ENCODE measurements around the gene TMEM271.
"Not testable (repeated sequence)": the region's sequence is repeated elsewhere in the genome, so short reads cannot be mapped to it uniquely, and the experiment has no call there.

TMEM271 gene

DNA sequence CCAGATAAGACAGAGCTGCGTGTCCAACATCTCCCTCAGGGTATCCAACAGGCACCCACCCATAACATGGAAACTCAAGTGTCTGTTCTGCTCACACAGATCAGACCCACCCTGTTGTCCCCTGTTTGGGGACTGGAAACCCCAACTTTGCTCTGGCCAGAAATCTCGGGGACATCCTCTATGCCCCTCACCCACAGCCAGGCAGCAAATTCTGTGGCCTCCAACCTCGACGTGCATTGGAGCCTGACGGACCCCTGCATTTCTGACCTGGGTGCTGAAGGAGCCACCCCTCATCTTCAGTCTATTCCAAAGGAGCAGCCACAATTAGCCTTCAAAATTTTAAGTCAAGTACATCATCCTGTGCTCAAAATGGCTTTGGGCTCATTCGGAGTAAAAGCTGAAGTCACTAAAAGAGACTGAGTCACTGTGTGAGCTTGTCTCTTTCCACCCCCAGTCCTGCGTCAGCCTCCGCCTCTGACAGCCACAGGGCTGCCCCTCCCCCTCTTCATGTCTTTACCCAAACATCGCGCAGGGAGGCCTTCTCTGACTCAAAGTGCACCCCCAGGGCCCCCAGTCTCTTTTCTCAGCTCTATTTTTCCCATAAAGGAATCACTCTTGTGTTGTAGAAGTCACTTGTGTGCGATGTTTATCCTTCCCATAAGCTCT, 24.9 kb upstream of the TMEM271 start:
- H3K27me3 ChIP-seq (ENCODE audit: low read depth, low read length): no peaks in the 10 kb centered on the region
- no peaks in the 10 kb centered on the region for H3K36me3 ChIP-seq (replicated peaks; ENCODE audit: low read depth, low read length)
- TF ChIP-seq, protein P1, sequence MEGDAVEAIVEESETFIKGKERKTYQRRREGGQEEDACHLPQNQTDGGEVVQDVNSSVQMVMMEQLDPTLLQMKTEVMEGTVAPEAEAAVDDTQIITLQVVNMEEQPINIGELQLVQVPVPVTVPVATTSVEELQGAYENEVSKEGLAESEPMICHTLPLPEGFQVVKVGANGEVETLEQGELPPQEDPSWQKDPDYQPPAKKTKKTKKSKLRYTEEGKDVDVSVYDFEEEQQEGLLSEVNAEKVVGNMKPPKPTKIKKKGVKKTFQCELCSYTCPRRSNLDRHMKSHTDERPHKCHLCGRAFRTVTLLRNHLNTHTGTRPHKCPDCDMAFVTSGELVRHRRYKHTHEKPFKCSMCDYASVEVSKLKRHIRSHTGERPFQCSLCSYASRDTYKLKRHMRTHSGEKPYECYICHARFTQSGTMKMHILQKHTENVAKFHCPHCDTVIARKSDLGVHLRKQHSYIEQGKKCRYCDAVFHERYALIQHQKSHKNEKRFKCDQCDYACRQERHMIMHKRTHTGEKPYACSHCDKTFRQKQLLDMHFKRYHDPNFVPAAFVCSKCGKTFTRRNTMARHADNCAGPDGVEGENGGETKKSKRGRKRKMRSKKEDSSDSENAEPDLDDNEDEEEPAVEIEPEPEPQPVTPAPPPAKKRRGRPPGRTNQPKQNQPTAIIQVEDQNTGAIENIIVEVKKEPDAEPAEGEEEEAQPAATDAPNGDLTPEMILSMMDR (IDR thresholded peaks at IDR 0.05; ENCODE audit: low read depth, low read length): no peak
- TF ChIP-seq EZH2phosphoT487 (IDR thresholded peaks at IDR 0.05; ENCODE audit: low read depth): no peak
- peaks cover 24% of the 10 kb centered on the region for H3K4me1 ChIP-seq (ENCODE audit: low read length)
- H3K9ac ChIP-seq (ENCODE audit: low read length): no peak overlapping the region
- H3K4me2 ChIP-seq (ENCODE audit: low read length): no peak overlapping the region
- no peak overlapping the region for H3K4me3 ChIP-seq (ENCODE audit: low read length)
- H2AFZ ChIP-seq (ENCODE audit: low read depth, low read length): no peak overlapping the region
- no peak overlapping the region for H3K27ac ChIP-seq (ENCODE audit: low read length)
- H3K9me3 ChIP-seq (ENCODE audit: insufficient read depth, low read length): peaks cover 4% of the 10 kb centered on the region; the same call in 1 of the 2 replicates
- no peaks in the 10 kb centered on the region for H4K20me1 ChIP-seq (ENCODE audit: insufficient read depth, low read length)
- no peaks in the 10 kb centered on the region for H3K79me2 ChIP-seq (ENCODE audit: low read length)

DNA sequence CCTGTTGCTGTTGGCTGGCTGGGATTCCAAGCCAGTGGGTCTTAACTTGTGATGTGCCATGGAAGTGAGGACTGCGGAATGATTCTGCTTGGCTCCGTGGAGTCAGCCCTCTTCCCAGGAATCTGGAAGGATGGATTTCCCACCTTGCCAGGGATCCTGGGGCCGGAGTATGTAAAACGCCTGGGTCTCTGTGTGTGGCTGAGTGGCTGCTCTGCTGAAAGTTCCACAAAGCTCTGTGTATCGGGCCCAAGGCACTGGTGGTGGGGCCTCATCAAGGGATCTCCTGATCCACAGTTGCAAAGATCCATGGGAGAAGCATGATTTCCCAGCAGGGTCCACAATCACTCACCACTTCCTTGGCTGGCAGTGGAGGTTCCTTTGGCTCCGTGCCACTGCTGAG, 24.1 kb upstream of the TMEM271 start:
- Histone ChIP-seq H3K4me2 (ENCODE audit: low read length) (no peak overlapping the region), H3K27ac (ENCODE audit: low read length) (no peak overlapping the region), H4K20me1 (ENCODE audit: insufficient read depth, low read length) (no peaks in the 10 kb centered on the region), H2AFZ (ENCODE audit: low read depth, low read length) (no peak overlapping the region), H3K36me3 (replicated peaks; ENCODE audit: low read depth, low read length) (no peaks in the 10 kb centered on the region), H3K27me3 (ENCODE audit: low read depth, low read length) (no peaks in the 10 kb centered on the region), H3K9ac (ENCODE audit: low read length) (no peak overlapping the region), H3K4me3 (ENCODE audit: low read length) (no peak overlapping the region), H3K9me3 (ENCODE audit: insufficient read depth, low read length) (peaks cover 4% of the 10 kb centered on the region; the same call in 1 of the 2 replicates), H3K79me2 (ENCODE audit: low read length) (no peaks in the 10 kb centered on the region), H3K4me1 (ENCODE audit: low read length) (peaks cover 16% of the 10 kb centered on the region)
- TF ChIP-seq EZH2phosphoT487 (IDR thresholded peaks at IDR 0.05; ENCODE audit: low read depth): no peak
- TF ChIP-seq, protein P1 (IDR thresholded peaks at IDR 0.05; ENCODE audit: low read depth, low read length): no peak

DNA sequence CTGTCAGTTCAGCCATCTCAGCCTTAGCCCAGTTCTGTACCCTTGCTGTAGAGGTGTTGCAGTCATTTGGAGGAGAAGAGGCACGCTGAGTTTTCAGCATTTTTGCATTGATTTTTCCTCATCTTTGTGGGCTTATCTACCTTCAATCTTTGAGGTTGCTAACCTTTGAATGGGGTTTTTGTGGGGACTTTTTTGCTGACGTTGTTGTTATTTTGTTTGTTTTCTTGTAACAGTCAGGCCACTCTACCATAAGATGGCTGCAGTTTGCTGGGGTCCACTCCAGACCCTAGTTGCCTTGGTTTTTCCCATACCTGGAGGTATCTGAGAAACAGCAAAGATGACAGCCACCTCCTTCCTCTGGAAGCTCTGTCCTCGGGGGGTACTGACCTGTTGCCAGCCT, 22.8 kb upstream of the TMEM271 start:
- no peaks in the 10 kb centered on the region for H3K27me3 ChIP-seq (ENCODE audit: low read depth, low read length)
- 0 out of 2 replicates have a peak, but pooled peaks cover 4% of the 10 kb centered on the region for H3K9me3 ChIP-seq (ENCODE audit: insufficient read depth, low read length)
- no peak overlapping the region for H3K27ac ChIP-seq (ENCODE audit: low read length)

DNA sequence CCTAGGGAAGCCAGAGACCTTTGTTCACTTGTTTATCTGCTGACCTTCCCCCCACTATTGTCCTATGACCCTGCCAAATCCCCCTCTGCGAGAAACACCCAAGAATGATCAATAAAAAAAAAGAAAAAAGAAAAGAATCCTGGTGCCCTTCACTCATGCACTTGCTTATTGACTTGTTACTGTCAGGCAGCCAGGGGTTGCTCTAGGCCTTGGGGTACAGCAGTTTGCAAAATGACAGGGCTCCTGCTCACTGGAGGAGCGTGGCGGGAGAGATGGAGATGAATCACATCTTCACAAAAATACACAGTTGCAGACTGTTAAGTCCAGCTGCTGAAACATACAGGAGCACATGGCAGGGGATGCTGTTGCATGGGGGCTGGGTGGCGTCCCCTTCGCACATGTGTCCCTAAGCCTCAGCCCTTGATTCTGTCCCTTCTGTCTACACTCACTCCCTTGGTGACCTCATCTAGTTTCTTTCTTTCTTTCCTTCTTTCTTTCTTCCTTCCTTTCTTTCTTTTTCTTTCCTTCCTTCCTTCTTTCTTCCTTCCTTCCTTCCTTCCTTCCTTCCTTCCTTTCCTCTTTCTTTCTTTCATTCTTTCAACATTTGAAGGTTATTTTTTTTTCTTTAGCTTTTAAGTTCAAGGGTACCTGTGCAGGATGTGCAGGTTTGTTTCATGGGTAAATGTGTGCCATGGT, 16.9 kb upstream of the TMEM271 start:
- Histone ChIP-seq H3K27ac (ENCODE audit: low read length) (no peak overlapping the region), H3K4me2 (ENCODE audit: low read length) (no peak overlapping the region), H4K20me1 (ENCODE audit: insufficient read depth, low read length) (no peaks in the 10 kb centered on the region), H3K4me1 (ENCODE audit: low read length) (no peaks in the 10 kb centered on the region), H3K9ac (ENCODE audit: low read length) (no peak overlapping the region), H3K79me2 (ENCODE audit: low read length) (no peaks in the 10 kb centered on the region), H3K27me3 (ENCODE audit: low read depth, low read length) (no peaks in the 10 kb centered on the region), H3K36me3 (replicated peaks; ENCODE audit: low read depth, low read length) (no peaks in the 10 kb centered on the region), H3K4me3 (ENCODE audit: low read length) (no peak overlapping the region), H2AFZ (ENCODE audit: low read depth, low read length) (no peak overlapping the region), H3K9me3 (ENCODE audit: insufficient read depth, low read length) (no peaks in the 10 kb centered on the region)
- TF ChIP-seq, protein P1 (IDR thresholded peaks at IDR 0.05; ENCODE audit: low read depth, low read length): no peak
- TF ChIP-seq EZH2phosphoT487 (IDR thresholded peaks at IDR 0.05; ENCODE audit: low read depth): no peak

More for the DNA sequence above, 22.8 kb upstream of the TMEM271 start:
- Histone ChIP-seq H3K4me2 (ENCODE audit: low read length) (no peak overlapping the region), H2AFZ (ENCODE audit: low read depth, low read length) (no peak overlapping the region), H3K36me3 (replicated peaks; ENCODE audit: low read depth, low read length) (no peaks in the 10 kb centered on the region), H3K4me3 (ENCODE audit: low read length) (no peak overlapping the region), H4K20me1 (ENCODE audit: insufficient read depth, low read length) (no peaks in the 10 kb centered on the region), H3K9ac (ENCODE audit: low read length) (no peak overlapping the region), H3K4me1 (ENCODE audit: low read length) (peaks cover 7% of the 10 kb centered on the region), H3K79me2 (ENCODE audit: low read length) (no peaks in the 10 kb centered on the region)
- TF ChIP-seq EZH2phosphoT487 (IDR thresholded peaks at IDR 0.05; ENCODE audit: low read depth): no peak
- TF ChIP-seq, protein P1 (IDR thresholded peaks at IDR 0.05; ENCODE audit: low read depth, low read length): no peak

DNA sequence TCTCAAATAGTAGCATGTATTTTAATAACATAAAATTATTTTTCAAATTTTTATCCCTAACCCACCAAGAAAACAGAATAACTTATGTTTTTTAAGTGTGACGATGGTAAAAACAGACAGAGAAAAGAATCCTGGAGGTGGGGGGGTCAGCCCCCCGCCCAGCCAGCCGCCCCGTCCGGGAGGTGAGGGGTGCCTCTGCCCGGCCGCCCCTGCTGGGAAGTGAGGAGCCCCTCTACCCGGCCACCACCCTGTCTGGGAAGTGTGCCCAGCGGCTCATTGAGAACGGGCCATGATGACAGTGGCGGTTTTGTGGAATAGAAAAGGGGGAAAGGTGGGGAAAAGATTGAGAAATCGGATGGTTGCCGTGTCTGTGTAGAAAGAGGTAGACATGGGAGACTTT, 16.1 kb upstream of the TMEM271 start:
- not testable (repeated sequence) for H3K27me3 ChIP-seq (ENCODE audit: low read depth, low read length); H3K9me3 ChIP-seq (ENCODE audit: insufficient read depth, low read length); H3K79me2 ChIP-seq (ENCODE audit: low read length); H3K9ac ChIP-seq (ENCODE audit: low read length); H3K4me1 ChIP-seq (ENCODE audit: low read length); H3K27ac ChIP-seq (ENCODE audit: low read length); H4K20me1 ChIP-seq (ENCODE audit: insufficient read depth, low read length); H3K36me3 ChIP-seq (replicated peaks; ENCODE audit: low read depth, low read length); H3K4me3 ChIP-seq (ENCODE audit: low read length); H2AFZ ChIP-seq (ENCODE audit: low read depth, low read length); H3K4me2 ChIP-seq (ENCODE audit: low read length)

All from OCI-LY3 (cell line).